ENCODE measurements around the gene RCAN1.
"Not testable (repeated sequence)": the region's sequence is repeated elsewhere in the genome, so short reads cannot be mapped to it uniquely, and the experiment has no call there.

RCAN1 gene

DNA sequence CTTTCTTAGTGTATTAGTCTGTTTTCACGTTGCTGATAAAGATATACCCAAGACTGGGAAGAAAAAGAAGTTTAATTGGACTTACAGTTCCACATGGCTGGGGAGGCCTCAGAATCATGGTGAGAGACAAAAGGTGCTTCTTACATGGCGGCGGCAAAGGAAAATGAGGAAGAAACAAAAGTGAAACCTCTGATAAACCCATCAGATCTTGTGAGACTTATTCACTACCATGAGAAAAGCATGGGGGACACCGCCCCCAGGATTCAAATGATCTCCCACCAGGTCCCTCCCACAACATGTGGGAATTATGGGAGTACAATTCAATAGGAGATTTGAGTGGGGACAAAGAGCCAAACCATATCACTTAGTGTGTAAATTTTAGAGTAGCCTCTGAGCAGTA, 46.1 kb downstream of the RCAN1 start:
- not testable (repeated sequence) for DNase-seq (ENCODE audit: low read depth)

DNA sequence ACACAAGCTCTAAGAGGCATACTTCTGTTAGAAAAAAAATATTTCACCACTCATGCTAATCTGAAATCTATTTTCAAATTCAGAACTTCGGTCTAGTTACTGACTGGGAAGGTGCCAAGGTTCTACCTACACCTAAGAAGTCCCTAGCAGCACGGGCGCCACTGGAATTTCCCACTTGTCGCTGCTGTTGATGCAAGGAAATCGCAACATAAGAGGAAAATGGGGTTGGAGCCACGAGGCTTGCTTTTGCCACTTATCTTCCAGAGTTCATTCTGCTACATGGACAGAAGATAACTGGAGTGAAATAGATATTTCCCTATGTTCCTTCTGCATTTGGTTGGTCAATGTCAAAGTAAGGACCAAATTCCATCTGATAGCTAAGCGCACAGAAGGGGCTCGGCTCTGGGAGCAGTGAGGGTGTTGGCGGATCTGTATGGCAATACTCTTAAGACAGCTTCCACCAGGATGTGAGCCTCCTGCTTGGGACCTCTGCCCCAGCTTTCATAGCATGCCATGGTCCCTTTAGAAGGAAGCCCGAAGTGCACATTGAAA, 47.2 kb downstream of the RCAN1 start:
- no peak for DNase-seq (ENCODE audit: low read depth)

DNA sequence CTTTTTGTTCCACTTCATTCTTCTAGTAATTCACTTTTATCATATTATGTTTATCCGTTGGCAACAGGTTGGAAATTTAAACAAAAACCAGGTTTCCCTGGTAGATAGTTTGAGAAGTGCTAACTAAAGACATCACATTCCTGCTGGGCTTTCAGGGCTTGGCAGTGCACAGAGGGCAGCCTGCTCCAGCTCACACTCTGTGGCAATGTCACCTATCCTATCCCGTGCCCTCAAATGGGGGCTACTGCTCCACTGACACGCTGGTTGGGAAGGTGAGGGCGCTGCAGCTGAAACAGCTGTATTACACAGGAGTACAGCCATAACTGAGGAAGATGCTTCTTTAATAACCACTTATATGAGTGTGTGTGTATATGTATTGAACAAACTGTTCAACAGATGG, 49.7 kb downstream of the RCAN1 start:
- no peak for DNase-seq (ENCODE audit: low read depth)

DNA sequence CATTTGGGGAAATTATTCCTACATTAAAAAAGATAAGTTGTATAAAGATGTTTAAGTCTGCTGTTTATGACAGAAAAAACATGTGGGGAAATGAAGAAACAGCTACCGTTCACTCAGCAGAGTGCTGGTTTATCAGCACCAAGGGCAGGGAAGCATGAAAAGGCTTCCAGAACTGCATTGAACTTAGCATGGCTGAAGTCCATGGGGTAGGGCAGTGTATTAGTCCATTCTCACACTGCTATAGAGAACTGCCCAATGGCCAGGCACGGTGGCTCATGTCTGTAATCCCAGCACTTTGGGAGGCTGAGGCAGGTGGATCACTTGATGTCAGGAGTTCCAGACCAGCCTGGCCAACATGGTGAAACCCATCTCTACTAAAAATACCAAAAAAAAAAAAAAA, 51.5 kb downstream of the RCAN1 start:
- DNase-seq (ENCODE audit: low read depth): not testable (repeated sequence)

DNA sequence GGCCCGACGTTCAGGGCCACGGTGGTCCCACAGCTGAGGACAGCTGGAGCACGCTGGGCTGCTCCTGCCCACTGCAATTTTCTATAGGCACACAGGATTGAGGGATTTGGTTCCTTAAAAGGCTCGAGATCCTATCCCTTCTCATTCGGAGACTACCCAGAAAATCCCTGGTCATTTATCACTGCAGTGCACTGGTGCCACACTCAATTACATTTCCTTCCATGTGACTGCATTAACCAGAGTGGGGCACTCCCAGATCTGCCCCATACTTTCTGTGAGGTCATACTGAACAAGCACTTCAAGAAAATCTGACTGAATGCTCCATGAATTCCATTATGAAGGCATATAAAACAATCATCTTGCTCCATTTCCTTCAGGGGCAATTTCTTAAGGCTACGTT, 53.1 kb downstream of the RCAN1 start:
- no peak for DNase-seq (ENCODE audit: low read depth)

DNA sequence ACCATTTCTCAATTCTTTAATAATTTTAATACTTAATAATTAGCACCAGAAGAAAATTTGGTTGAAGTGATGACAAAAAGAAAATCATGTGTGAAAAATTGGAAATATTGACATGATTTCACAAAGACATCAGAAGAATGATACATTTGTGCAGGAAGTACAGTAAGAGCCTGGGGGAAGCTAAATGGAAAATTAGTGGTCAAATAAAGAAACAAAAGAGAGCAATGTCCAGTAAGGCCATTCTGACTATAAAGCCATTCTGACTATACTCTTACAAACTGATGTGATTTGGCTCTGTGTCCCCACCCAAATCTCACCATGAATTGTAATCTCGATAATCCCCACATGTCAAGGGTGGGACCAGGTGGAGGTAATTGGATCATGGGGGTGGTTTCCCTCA, 54.3 kb downstream of the RCAN1 start:
- no peak for DNase-seq (ENCODE audit: low read depth)

DNA sequence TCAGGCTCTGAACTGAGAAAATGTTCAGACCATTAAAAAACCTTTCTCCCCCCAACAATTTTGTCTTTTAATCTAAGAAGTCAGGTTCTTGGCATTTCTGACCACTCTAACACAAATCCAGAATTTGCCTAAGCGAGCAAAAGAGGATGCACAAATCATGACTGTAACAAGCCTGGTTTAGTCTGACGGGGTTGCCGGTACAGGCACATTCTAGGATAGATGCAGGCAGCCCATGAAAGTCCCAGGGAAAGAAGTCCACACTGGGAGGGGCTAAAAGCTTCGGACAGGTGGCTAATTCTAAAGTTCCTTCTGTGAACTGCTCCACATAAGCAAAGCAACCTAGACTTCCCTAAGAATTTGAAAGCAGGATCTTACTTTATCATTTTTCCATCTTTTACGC, 54.9 kb downstream of the RCAN1 start:
- DNase-seq (ENCODE audit: low read depth): no peak

DNA sequence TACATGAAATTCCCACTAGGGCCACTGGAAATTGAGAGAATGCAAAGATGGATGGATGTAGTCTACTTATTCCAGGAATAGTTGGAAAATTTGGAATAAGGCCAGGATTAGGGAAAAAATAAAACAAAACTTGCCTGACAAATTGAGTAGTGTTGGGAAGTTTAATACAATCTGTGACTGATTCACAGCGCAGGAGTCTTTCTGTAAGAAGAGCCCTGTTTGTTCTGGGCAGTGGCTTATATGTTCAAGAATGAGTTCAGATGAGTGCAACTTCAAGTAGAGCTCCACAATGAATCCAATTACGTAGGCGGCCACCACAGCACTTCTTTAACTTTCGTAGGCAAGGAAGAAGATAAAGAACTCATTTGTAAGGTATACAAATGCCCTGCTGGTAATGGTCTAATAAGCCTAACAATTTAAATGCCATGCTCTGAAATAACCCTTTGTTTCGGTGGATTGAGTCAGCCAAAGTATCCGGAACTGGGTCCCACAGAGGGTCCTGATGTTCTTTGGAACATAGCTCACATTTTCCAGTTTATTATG, 55.8 kb downstream of the RCAN1 start:
- no peak for DNase-seq (ENCODE audit: low read depth)

DNA sequence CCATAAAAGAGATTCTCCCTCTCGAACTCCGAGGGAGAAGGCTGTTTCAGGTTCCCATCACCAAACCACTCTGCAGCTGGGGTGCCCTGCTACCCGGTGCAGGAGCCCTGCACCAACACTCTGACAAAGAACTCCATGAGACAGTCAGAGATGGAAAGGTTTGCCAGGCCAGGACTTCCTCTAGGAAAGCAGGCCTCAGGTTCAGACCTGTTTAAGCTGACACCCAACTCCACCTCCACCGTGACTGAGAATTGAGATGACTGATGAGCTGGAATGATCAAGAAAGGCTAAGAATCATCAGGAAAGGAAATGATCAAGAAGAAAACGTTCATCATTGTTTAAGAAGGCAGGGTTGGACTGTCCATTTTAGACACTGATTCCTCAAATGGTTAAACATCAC, 56.7 kb downstream of the RCAN1 start:
- DNase-seq (ENCODE audit: low read depth): no peak

DNA sequence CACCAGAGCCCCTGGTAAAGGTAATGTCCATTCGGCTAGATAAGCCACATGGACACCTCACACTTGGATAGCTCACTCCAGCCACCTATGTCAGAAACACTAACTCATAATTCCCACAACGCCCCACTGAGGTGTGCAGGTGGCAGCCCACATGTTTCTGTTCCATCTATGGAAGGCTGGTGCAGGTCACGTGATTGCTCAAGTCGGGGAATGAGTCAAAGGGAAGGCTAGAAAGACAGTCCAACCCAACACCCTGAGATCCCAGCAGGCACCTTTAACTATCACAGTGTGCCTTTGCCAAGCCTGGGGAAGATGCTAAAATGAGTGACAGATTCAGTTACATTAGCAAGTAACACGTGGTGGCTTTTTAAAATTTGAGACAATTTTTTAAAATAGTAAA, 57.7 kb downstream of the RCAN1 start:
- DNase-seq (ENCODE audit: low read depth): no peak

DNA sequence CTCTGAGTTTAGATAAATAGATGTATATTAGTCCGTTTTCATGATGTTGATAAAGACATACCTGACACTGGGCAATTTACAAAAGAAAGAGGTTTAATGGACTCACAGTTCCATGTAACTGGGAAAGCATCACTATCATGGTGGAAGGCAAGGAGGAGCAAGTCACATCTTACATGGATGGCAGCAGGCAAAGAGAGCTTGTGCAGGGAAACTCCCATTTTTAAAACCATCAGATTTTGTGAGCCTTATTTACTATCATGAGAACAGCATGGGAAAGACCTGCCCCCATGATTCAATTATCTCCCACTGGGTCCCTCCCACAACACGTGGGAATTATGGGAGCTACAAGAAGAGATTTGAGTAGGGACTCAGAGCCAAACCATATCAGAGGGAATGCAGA, 60.2 kb downstream of the RCAN1 start:
- DNase-seq (ENCODE audit: low read depth): not testable (repeated sequence)

DNA sequence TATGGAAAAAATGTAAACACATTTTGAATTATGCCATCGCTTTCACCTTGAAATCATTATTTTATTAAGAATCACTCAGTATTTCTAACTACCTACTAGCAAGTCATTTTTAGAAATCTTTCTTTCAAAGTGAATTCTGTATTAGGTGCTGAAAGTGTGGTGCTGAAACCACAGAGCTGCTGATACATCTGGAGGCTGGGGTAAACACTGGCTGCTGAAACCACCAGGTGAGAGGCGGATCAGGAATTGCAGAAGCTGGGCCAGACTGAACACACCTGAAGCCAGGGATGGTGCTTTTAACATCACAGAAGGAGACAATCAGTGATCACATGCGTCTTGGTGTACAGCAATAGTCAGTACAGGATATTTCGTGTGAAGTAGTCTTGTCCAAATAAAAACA, 60.7 kb downstream of the RCAN1 start:
- DNase-seq (ENCODE audit: low read depth): no peak

DNA sequence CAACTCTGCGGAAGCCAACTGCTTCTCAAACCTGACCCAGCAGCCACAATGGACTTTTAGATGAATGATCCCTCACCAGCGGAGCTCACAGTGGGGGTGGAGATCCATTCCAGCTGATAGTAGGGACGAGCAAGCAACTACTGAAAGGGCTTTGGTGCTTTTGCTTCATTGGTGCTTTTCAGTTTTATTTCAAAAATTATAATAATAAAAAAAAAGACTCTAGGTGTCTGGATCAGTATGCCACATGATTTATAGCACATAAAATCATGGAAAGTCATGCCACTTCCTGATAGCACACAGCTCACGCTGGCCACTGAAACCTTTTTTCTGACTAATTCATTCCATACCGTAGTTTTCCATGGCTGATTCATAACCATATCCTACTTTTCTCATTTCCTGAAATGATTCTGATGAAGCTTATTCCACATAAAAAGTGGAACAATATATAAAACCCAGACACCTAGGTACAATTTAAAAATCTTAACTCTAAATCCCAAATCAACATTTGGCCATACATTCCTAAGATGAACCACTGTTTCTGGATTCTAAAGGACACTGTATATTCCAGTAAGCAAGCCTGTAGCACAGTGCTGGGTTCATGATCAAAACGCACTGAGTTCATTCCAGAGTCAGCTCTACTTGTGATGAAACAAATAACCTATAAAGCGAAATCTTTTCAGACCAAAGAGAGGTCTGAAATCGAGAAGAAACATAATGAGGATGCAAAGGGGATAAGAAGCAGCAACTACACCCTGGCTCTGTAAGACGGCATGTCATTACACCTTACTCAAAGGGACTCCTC, 61.6 kb downstream of the RCAN1 start:
- DNase-seq (ENCODE audit: low read depth): no peak

DNA sequence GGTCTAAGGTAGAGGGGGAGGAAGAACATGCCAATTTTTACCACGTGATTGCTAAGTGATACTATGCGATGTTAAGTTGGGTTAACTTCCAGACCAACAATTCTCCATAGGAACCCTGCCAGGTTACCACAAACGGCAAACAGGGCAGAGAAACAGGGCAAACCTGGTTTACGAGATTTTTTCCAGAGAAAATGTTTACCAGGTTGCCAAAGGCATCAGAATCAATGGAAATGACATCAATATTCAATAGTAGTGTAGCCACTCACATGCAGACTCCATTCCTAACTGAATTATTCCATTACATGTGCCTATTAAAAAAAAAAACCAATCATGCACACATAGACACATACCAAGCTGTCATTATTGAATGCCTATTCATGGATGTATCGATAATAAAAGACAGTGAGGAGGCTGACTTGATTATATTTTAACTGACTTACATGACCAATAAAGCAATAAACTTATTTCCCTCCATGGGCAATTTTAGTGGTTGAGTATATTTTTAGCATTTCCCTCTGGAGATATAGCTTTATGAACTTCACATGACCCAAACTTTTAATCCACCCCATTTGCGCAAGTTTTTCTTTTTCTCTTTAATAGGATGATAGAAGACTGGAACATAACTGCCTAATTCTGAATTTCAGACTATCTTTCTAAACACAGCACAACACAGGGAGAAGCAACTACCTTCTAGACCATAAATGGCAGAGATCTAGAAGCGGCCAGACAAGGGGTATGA, 62.4 kb downstream of the RCAN1 start:
- no peak for DNase-seq (ENCODE audit: low read depth)

DNA sequence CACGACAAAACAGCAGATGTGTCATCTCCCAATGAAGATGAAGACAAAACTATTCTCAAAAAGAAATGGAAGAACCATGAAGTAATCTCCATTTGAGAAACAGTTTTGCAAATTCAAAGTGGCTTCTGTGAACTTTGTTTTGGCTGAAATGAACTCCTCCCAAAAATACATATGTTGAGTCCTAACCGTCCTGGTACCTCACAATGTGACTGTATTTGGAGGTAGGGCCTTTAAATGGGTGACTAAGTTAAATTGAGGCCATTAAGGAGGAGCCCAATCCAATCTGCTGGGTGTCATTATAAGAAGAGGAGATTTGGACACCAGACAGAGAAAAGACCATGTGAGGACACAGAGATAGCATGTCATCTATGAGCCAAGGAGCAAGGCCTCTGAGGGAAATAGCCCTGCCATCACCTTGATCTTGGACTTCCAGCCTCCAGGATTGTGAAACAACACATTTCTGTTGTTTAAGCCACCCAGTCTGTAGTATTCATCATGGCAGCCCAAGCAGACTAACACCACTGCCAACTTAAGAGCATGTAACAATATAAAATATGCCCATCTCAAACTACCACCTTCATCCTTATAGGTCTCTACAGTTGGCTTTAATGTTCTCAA, 64.6 kb downstream of the RCAN1 start:
- no peak for DNase-seq (ENCODE audit: low read depth)

DNA sequence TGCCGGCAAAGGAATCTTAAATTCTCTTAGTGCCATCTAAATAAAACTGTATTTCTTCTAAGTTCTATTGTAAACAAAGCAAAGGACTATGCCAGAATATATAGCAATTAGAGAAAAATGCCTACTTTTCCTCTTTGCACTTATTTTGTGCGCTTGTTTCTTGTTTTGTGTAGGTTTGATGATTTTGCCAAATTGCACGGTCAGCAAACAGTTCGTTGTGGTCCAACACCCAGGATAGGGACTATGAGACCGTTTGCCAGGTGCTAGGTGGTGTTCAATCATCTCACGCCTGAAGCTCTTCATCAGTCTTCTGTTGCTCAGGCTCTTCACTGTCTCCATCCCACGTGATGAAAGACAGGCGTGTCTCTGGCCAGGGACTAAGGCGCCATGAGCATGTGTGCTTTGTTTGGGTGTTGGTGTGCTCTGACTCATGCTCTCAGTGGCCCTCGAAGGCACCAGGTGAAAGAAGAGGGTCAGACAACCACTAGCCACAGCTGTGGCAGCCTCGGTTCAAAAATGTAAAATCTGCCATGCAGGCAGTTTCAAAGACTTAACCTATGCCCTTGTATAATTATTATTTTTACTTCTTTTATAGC, 66.0 kb downstream of the RCAN1 start:
- no peak for DNase-seq (ENCODE audit: low read depth)

DNA sequence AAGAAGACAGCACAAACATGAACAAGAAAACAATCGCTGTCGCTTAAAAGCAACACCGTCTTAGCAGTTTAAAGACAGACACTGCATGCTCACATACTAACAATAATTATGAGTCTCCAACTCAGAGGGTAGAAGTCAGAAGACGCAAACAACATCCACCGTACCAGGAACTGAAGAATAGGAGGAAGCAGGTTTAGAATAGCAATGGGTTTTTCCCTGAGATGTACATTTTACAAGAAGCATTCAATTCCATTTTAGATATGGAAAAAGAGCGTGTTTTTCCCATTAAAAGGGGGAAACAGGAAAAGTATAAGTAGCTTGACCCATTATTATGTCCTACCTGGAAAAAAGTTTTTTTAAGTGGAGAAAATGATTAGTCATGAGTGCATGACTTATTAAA, 68.4 kb downstream of the RCAN1 start:
- no peak for DNase-seq (ENCODE audit: low read depth)

DNA sequence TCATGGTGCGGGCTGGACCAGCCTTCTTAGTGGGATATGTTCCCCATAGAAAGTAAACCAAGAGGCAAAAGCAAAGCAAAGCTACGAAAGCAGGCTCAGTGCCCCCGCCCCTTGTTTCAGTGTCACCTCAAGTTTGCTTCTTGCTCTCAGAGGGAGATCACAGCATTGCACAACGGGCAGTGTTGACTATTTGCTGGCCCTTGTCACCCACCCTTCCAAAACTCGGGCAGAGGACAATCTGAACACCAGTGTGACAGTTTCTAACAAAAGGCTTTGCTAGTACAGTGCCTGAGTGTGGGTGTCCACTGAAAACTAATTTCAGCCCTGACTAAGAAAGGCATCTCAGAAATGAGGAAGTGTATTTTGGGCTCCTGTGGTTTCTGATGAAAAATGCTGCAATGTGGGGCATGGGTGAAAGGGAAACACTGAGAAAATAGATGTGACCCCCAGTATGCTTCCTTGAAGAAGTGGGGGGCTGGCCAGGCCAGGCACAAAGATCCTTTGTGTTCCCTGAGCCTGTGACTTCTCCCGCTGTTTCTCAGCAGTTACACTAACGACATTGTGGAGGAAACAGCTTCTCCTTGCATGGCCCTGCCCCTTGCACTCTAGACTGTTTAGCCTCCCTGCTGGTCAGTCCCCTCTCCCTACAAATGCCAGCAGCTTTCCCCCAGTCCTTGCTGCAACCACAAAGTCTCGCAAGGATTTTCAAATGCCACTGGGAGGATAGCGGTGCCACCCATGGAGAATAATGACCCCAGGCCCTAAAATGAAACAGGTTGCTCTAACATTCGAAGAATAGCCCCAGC, 69.6 kb downstream of the RCAN1 start:
- no peak for DNase-seq (ENCODE audit: low read depth)

DNA sequence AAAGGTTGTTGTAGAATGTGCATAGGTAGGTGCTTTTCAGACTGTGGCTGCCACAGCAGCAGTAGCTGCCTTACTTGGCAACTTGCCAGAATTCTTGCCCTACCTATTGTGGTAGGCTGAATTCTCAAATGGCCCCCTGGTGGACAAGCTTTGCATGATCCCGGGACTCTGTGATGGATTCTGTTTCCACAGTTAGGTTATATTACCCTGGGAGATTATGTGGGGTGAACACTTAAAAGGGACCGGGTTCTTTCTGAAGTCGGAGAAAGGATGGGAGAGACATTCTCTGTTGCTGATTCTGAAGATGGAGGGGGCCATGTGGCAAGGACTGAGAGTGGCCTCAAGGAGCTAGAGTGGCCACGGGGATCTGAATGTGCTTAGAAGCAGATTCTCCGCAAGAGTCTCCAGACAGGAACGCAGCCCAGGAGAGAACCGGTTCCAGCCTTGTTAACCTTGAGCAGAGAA, 70.8 kb downstream of the RCAN1 start:
- DNase-seq (ENCODE audit: low read depth): no peak

DNA sequence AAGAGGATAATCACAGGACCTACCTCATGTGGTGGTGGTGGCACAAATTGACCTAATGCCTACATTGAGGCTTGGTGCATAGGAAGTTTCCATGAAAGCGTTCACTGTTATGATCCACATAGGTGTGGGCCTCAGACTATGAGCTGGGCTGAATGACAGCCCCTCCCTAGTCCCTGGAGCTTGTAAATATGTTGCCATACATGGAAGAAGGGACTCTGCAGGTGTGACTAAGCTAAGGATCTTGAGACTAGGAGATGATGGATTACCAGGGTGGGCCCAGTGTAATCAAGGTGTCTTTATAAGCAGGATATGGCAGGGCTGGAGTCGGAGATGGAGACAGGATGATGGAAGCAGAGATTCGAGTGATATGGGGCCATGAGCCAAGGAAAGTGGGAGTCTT, 71.9 kb downstream of the RCAN1 start:
- DNase-seq (ENCODE audit: low read depth): no peak

DNA sequence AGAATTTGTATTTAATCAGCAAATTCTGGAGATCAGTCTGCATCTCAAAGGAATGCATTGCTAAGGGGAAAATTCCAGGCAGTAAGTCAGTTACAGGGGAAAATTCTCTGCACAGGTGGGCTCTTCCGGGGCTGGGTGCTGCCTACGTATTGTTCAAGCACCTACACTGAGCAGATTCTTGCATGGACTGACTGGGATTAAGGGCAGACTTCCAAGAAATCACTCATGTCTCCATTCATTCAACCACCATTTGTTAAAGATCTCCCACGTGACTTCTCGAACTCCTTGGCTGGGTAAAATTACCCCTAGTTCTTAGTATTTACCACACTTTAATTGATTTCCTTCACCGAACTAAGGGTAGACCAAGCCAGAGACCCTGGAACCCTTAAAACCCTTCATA, 74.7 kb downstream of the RCAN1 start:
- no peak for DNase-seq (ENCODE audit: low read depth)
